Activated T-helper 9 cell treated with anti-CD3 and anti-CD28 coated beads, Interleukin-2, amount 50 U/mL, for 16 hours (primary cell): ENCODE results near the gene ELL2.
"Not testable (repeated sequence)": the region's sequence is repeated elsewhere in the genome, so short reads cannot be mapped to it uniquely, and the experiment has no call there.

Experiments used
- DNase-seq: peaks from one replicate; pipeline ENCODE4 v3.0.0-alpha.2; 2020; ENCODE audit warnings: low read depth

Gene ELL2

GRCh38 chr5:95930141-95930930, 31.3 kb downstream of the ELL2 start:
- DNase-seq: no peak

GRCh38 chr5:95928724-95929253, 32.9 kb downstream of the ELL2 start:
- no peak for DNase-seq

GRCh38 chr5:95927927-95928723, 33.5 kb downstream of the ELL2 start:
- no peak for DNase-seq

DNA sequence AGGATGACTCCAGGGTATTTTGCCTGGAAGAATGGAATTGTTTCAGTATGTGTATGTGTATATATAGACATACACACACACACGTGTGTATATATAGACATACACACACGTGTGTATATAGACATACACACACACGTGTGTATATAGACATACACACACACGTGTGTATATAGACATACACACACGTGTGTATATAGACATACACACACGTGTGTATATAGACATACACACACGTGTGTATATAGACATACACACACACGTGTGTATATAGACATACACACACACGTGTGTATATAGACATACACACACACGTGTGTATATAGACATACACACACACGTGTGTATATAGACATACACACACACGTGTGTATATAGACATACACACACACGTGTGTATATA, 34.4 kb downstream of the ELL2 start:
- DNase-seq: not testable (repeated sequence)

DNA sequence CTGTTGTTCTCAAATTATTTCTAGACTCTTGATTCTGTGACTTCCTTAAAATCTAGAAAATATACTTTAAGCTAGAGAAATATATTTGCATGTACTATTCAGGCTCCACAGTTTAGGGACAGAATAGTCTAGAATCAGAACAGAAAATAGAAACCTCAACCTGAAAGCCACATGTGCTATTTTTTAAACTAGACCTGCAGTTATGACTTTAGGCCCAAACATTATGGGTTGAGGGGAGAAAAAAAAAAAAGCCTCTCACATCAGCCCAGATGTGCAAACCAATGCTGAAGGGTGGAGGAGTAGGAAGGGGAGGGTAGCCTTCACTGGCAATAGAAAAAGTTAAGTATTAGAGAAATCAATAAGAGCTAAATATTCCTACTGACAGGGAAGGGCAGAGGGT, 35.7 kb downstream of the ELL2 start:
- DNase-seq: no peak

DNA sequence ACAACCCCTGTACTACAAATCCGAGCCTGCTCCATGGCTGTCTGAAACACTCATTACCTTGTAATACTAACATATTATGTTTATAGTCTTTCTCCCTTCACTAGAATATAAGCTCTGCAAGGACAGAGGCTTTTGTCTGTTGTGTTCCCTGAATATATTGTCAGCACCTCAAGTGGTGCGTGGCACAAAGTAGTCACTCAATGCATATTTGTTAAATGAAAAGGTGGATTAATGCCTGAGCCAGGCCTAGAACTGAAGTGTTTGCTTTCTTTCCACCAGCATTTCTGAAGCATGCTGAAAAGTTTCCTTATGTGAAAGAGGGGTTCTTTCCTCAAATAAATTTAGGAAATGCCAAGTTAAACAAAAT, 36.3 kb downstream of the ELL2 start:
- no peak for DNase-seq

DNA sequence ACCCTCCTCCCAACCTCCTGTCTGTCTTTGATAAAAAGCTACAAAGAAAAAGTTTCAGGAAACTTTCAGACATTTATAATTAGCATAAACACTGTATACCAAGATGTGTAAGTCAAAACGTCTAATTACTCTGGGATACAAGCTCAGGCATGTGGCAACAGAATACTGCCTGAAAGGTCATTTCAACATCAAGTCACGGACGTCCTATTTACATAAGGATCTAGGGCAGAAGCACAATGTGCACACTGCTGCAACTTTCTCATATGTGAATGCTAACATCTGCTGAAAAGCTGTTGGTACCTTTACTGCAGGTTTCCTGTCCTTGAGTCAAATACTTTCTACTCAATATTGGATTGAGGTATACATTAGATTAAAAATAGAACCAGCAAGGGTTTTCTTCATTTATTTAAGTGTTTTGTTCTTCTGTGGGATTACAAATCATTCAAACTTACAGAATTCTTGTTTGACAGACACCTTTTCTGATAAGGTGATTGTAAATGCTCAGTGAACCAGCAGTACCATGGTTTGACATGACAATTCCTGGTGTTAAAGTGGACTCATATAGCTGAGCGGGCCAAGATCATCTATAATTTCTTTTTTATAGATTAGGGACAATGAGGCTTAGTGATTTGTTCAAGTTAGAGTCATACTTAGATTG, 36.8 kb downstream of the ELL2 start:
- no peak for DNase-seq

DNA sequence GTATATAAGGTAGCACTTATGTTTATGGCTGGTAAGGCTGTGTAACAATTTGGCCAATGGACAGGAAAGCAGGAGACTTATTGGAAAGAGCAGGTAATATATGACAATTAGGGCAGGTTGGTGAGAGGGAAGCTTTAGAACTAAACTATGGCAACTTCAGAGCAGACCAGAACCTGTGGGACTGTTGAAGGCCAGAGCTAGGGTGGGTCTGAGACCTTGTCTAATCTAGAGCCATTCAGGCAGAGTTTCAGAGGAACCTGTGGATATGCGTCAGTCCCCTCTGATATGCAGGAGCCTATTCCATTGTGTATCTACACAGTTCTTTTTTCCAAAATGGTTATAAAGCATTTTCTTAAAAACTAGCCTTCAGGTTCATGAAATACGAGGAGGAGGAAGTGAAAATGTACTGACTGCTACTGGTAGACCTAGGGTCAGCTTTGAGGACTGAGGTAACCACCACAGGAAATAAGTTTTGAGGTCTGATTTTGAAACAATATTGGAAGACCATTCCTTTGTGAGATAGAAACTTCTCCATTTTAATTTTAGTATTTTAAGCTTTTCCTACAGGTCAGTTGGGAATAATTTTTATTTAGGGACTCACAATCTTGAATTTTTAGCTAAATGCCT, 37.6 kb downstream of the ELL2 start:
- DNase-seq: no peak

- no peak for DNase-seq
These were observed 38.9 kb downstream of the ELL2 start for GRCh38 chr5:95922798-95923197.

DNA sequence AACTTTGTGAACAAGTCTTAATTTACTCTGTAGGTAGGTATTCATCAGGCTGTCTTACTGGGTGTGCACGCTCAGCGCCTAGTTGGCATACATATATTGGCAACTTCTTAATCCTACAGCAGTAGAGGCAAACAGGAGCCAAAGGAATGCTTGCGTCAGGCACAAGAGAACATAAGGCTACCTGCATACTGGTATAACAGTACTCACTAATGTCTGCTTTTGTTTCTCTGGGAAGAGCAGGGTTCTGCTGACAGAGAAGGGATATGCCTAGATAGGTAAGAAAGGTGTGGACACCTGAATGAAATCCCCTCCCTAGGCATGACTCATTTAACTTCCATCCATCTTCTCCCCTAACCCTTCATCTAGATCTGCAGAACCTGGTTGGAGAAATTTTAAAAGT, 40.1 kb downstream of the ELL2 start:
- DNase-seq: no peak

- no peak for DNase-seq
These were observed 40.8 kb downstream of the ELL2 start for GRCh38 chr5:95920822-95921221.

GRCh38 chr5:95919658-95920057, 42.0 kb downstream of the ELL2 start:
- no peak for DNase-seq

GRCh38 chr5:95918421-95919006, 43.1 kb downstream of the ELL2 start:
- no peak for DNase-seq

GRCh38 chr5:95917207-95917606, 44.4 kb downstream of the ELL2 start:
- no peak for DNase-seq

GRCh38 chr5:95916687-95917085, 45.0 kb downstream of the ELL2 start:
- no peak for DNase-seq

DNA sequence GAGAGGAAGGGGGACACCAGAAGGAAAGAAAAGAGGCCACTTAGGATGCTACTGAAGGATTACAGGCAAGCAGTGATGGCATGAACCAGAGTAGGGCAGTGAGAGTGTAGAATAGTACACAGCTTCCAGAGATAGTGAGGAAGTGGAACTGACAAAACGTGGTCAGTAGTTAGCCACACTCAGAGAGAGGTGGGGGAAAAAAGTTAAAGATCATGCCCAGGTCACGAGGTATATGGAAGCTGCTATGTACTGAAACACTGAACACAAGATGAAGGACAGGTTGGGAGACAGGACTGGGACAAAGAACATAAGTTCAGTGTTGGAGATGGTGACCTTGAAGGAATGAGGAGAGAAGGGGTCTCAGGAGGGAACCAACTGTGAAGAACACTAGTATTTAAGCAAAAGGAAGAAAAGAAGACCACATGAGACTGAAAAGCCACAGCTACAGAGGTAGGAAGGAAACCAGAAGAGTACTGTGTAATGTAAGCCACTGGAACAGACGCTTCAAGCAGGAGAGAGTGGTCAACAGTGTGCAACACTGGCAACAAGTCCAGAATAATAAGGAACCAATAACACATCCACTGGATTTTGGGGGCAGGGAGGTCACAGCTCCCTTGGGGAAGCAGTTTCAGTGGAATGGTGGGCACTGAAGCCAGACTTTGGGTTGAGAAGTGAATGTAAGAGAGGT, 45.5 kb downstream of the ELL2 start:
- DNase-seq: no peak

DNA sequence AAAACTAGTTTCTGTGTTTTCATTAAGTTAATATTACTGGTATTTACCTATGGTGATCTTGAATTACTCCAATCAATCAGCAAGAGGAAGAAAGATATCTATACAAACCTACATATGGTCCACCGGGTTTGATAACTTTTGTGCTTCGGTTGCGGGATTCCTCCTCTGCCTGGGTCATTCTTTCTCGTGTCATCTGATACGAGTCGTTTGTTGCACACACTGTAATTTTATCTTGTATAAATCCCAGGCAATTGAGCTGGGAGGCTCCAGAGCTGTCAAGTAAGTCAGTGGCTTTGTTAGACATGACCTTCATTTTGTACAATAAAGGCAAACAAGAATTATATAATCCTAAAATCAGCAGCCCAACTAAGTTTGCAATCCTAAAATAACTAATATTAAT, 48.0 kb downstream of the ELL2 start:
- DNase-seq: no peak

- no peak for DNase-seq
These were observed 49.6 kb downstream of the ELL2 start for GRCh38 chr5:95912029-95912428.

- no peak for DNase-seq
These were observed 51.1 kb downstream of the ELL2 start for GRCh38 chr5:95910521-95910920.

DNA sequence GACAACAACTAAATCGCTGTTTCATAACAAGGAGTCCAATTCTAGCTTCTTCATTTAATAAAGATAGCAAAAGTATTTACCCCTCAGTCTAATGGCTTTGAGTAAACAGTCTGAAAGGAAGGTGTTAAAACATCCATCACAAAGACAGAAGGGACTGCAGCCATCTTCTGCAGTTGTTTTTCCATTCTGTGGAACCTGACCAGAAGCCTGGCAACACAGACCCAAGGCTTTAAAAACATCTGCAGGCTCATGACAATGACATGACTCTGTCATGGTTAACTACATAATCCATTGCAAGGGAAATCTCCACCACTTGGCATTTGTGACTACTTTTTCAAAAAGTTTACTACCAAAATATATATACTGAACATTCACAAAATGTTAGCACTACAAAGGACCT, 51.9 kb downstream of the ELL2 start:
- no peak for DNase-seq

- no peak for DNase-seq
These were observed 52.9 kb downstream of the ELL2 start for GRCh38 chr5:95908799-95909198.
